Measurements from ENCODE around the gene SNRPA. TPM values are rescaled to one million over a fixed set of nuclear protein-coding genes. Genes with fewer than 3 reads are reported as not detected.

Gene SNRPA
- total RNA-seq, 1 experiment from 2014 or later = 225 TPM

- no peak for DNase-seq
- H3K4me1 Mint-ChIP-seq = peaks cover 46 to 59% of the 10 kb centered on the region in 2 experiments
- H3K4ac ChIP-seq (ENCODE audit: low read depth, low read length) = no peak overlapping the region
These were observed 49.5 kb downstream of the SNRPA start for GRCh38 chr19:40800339-40800996.

More at GRCh38 chr19:40800339-40800996, 49.5 kb downstream of the SNRPA start:
- no CpG with 5 or more reads among the region's 27 CpGs for WGBS (ENCODE audit: extremely low coverage, insufficient read length, low lambda C conversion rate)
- H3K27me3 ChIP-seq (ENCODE audit: insufficient read depth, low read length) = no peaks in the 10 kb centered on the region
- no peak overlapping the region; the same call in 1 of the 2 replicates for H3K14ac ChIP-seq (ENCODE audit: insufficient read depth, low read length)
- H3K27ac ChIP-seq (ENCODE audit: insufficient read length, low read depth, low read length) = no peak overlapping the region
- H2BK120ac ChIP-seq (ENCODE audit: low read depth, low read length, poor library complexity, severe bottlenecking) = no peak overlapping the region
- no peak overlapping the region for H2BK12ac ChIP-seq (ENCODE audit: insufficient read length, low read depth, low read length)
- H4K91ac ChIP-seq (ENCODE audit: insufficient read length, low read depth, low read length) = no peak overlapping the region
- TF ChIP-seq, protein P1, sequence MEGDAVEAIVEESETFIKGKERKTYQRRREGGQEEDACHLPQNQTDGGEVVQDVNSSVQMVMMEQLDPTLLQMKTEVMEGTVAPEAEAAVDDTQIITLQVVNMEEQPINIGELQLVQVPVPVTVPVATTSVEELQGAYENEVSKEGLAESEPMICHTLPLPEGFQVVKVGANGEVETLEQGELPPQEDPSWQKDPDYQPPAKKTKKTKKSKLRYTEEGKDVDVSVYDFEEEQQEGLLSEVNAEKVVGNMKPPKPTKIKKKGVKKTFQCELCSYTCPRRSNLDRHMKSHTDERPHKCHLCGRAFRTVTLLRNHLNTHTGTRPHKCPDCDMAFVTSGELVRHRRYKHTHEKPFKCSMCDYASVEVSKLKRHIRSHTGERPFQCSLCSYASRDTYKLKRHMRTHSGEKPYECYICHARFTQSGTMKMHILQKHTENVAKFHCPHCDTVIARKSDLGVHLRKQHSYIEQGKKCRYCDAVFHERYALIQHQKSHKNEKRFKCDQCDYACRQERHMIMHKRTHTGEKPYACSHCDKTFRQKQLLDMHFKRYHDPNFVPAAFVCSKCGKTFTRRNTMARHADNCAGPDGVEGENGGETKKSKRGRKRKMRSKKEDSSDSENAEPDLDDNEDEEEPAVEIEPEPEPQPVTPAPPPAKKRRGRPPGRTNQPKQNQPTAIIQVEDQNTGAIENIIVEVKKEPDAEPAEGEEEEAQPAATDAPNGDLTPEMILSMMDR (conservative IDR thresholded peaks at IDR 0.05) = no peak
- no peak overlapping the region for H3K23ac ChIP-seq (ENCODE audit: insufficient read length, low read depth, low read length)
- H3K9ac ChIP-seq (ENCODE audit: extremely low read depth, insufficient read length, low read length) = no peak overlapping the region
- H2BK5ac ChIP-seq (ENCODE audit: insufficient read length, low read length) = no peak overlapping the region
- H3K9me3 Mint-ChIP-seq = no peaks in the 10 kb centered on the region; a peak in 2 of 5 replicates
- peak overlapping the region; percentile 93 to 96 for H3K4me3 Mint-ChIP-seq
- no peak overlapping the region for H2BK20ac ChIP-seq (ENCODE audit: low read depth, low read length, poor library complexity, severe bottlenecking)
- H3K9me3 ChIP-seq (ENCODE audit: control insufficient read depth, low read depth, low read length) = no peaks in the 10 kb centered on the region
- no peaks in the 10 kb centered on the region; the same call in none of the 2 replicates for H3K27me3 Mint-ChIP-seq (ENCODE audit: low read depth)
- peak overlapping the region; percentile 27; the same call in 1 of the 2 replicates for H2BK15ac ChIP-seq (ENCODE audit: low read depth, low read length)
- no peak overlapping the region for H2AK5ac ChIP-seq (ENCODE audit: insufficient read length, low read length)
- no peak overlapping the region for H4K8ac ChIP-seq (replicated peaks; ENCODE audit: insufficient read length, low read depth, low read length)
- H3T11ph ChIP-seq (ENCODE audit: low read length) = no peak overlapping the region
- H3K36me3 Mint-ChIP-seq (ENCODE audit: insufficient read depth in 1 of 3, low read depth in 3 of 3) = peaks cover 21 to 47% (median 46%) of the 10 kb centered on the region in 3 experiments; a peak in 6 of 7 replicates
- H3K23me2 ChIP-seq (ENCODE audit: insufficient read length, low read depth, low read length, poor library complexity, severe bottlenecking) = peaks cover 9% of the 10 kb centered on the region
- H4K20me1 ChIP-seq (ENCODE audit: control insufficient read depth, insufficient read depth, insufficient read length) = peaks cover 2% of the 10 kb centered on the region
- H3K79me2 ChIP-seq (ENCODE audit: insufficient read depth, low read length) = peaks cover 22% of the 10 kb centered on the region; the same call in 1 of the 2 replicates
- H4K5ac ChIP-seq (ENCODE audit: insufficient read length, low read depth, low read length) = no peak overlapping the region
- peaks cover 8% of the 10 kb centered on the region for H3K79me1 ChIP-seq (ENCODE audit: insufficient read depth, low read depth, low read length, poor library complexity, severe bottlenecking)
- no peak overlapping the region for H3K56ac ChIP-seq (ENCODE audit: insufficient read length, low read depth, low read length)
- peak overlapping the region; percentile 94 to 98 (median 95); a peak in 5 of 7 replicates for H3K27ac Mint-ChIP-seq
- H3K18ac ChIP-seq (ENCODE audit: insufficient read length, low read depth, low read length) = no peak overlapping the region
- peak overlapping the region; percentile 82 for H3K4me2 ChIP-seq (ENCODE audit: insufficient read depth, insufficient read length, low read length)
- H2AFZ ChIP-seq (ENCODE audit: low read length) = no peak overlapping the region
- H3K4me1 ChIP-seq (ENCODE audit: insufficient read depth, low read length) = peaks cover 4% of the 10 kb centered on the region; the same call in 1 of the 2 replicates
